Activated naive CD4-positive, alpha-beta T cell treated with anti-CD3 and anti-CD28 coated beads, Interleukin-2, amount 50 U/mL, for 16 hours (primary cell): ENCODE measurements around the gene PTPN12.
A peak's percentile ranks its signal among the peaks of the same experiment; 100 is the strongest.
"Not testable (repeated sequence)": the region's sequence is repeated elsewhere in the genome, so short reads cannot be mapped to it uniquely, and the experiment has no call there.

Experiments used
- DNase-seq: peaks from one replicate; pipeline ENCODE4 v3.0.0-alpha.2; 2020

PTPN12 gene

GRCh38 chr7:77537136-77537777 lies at the start of gene PTPN12:
Gene PTPN12 (plus strand): TSS chr7:77537295. CDS start chr7:77537547, 252 bp downstream.
- peak; percentile 50 for DNase-seq

- no peak for DNase-seq
These were observed 48.1 kb upstream of the PTPN12 start for GRCh38 chr7:77488986-77489385.

GRCh38 chr7:77497079-77497478 lies 40.0 kb upstream of the PTPN12 start:
- DNase-seq, result no peak

GRCh38 chr7:77498659-77499379 lies 38.3 kb upstream of the PTPN12 start:
- no peak for DNase-seq

- DNase-seq, result no peak
These were observed 35.9 kb upstream of the PTPN12 start for GRCh38 chr7:77501192-77501515.

- DNase-seq, result no peak
These were observed 32.1 kb upstream of the PTPN12 start for GRCh38 chr7:77504951-77505350.

- DNase-seq, result no peak
These were observed 30.2 kb upstream of the PTPN12 start for GRCh38 chr7:77506899-77507298.

- DNase-seq, result not testable (repeated sequence)
These were observed 24.0 kb upstream of the PTPN12 start for GRCh38 chr7:77513002-77513670.

- DNase-seq, result no peak
These were observed 21.0 kb upstream of the PTPN12 start for GRCh38 chr7:77516085-77516484.

GRCh38 chr7:77520261-77520660 lies 16.8 kb upstream of the PTPN12 start:
- no peak for DNase-seq

- not testable (repeated sequence) for DNase-seq
These were observed 15.6 kb upstream of the PTPN12 start for GRCh38 chr7:77521537-77521936.

- no peak for DNase-seq
These were observed 12.4 kb upstream of the PTPN12 start for GRCh38 chr7:77524731-77525130.

GRCh38 chr7:77525231-77525630 lies 11.9 kb upstream of the PTPN12 start:
- DNase-seq, result no peak

GRCh38 chr7:77528368-77528767 lies 8.7 kb upstream of the PTPN12 start:
- no peak for DNase-seq

GRCh38 chr7:77529279-77529678 lies 7.8 kb upstream of the PTPN12 start:
- no peak for DNase-seq

- DNase-seq, result no peak
These were observed 6.1 kb upstream of the PTPN12 start for GRCh38 chr7:77531038-77531437.

GRCh38 chr7:77532247-77532646 lies 4.8 kb upstream of the PTPN12 start:
- no peak for DNase-seq

GRCh38 chr7:77532732-77533131 lies 4.4 kb upstream of the PTPN12 start:
- DNase-seq, result not testable (repeated sequence)

GRCh38 chr7:77534046-77534445 lies 3.0 kb upstream of the PTPN12 start:
- not testable (repeated sequence) for DNase-seq

- DNase-seq, result no peak
These were observed 1.1 kb upstream of the PTPN12 start for GRCh38 chr7:77536017-77536412.

GRCh38 chr7:77536413-77537135 lies 521 bp upstream of the PTPN12 start:
- DNase-seq, result peak; percentile 98

GRCh38 chr7:77537778-77538280 lies 734 bp downstream of the PTPN12 start:
- peak; percentile 50 for DNase-seq
